HepG2 (cell line): ENCODE data around the gene ZIC3. TPM values are rescaled to one million over a fixed set of nuclear protein-coding genes. Genes with fewer than 3 reads are reported as not detected.

Source experiments
- ATAC-seq: fragments of 200-7000 bp; cut with Tn5 transposase; 3 replicates; pipeline ENCODE4 v1.9.1; 2020; ENCODE audit warnings: mild to moderate bottlenecking, moderate library complexity
- BruUV-seq: library from RNA; stranded (reverse); fragments of 400-500 nt; replicated peaks from 2 replicates; lab custom pipeline; 2021; lab: Mats Ljungman, UMichigan
- CTCF ChIA-PET: fragments of 300-600 bp; formaldehyde crosslinking; extraction: SDS; loops from one replicate; lab custom pipeline; 2021; ENCODE audit warnings: low total read pairs, inconsistent platforms, low intra/inter-chr PET ratio; lab: Yijun Ruan, JAX
- POLR2A ChIA-PET: fragments of 350-600 bp; sonication (Branson Sonifier 250); formaldehyde crosslinking; loops from one replicate; lab custom pipeline; 2020; ENCODE audit warnings: antibody characterized with exemption, inconsistent platforms; lab: Yijun Ruan, JAX
- DNase-seq: peaks from one replicate; pipeline ENCODE4 v3.0.0-alpha.2; 2015; ENCODE audit warnings: low spot score
- FAIRE-seq: peaks from 3 replicates; lab custom pipeline; 2011; peaks lifted over from hg19 to GRCh38; lab: Jason Lieb, UNC
- H2AFZ ChIP-seq: one replicate; pipeline ENCODE4 v1.6.1; 2011; ENCODE audit warnings: low read length, inconsistent platforms
- H3K27ac ChIP-seq: fragments of 300-600 bp; 3 replicates; pipeline ENCODE4 v1.8.0; 2011; ENCODE audit warnings: mixed run types, mild to moderate bottlenecking, mixed read lengths, low read length, inconsistent platforms; ENCODE audit not compliant: insufficient read depth; ENCODE audit errors: extremely low read length
- H3K27me3 ChIP-seq, 2 experiments: fragments of 200-600 bp in 1 of 2; 2 replicates in 1 of 2; 3 replicates in 1 of 2; pipeline versions ENCODE4 v1.6.0 to v1.8.0; 2011; ENCODE audit warnings: low read length in 2 of 2, mild to moderate bottlenecking in 2 of 2, moderate library complexity in 2 of 2, inconsistent platforms in 1 of 2; ENCODE audit not compliant: insufficient read depth in 2 of 2, control insufficient read depth in 1 of 2
- H3K36me3 ChIP-seq, 2 experiments: fragments of 200-600 bp in 1 of 2; replicated peaks in 1 of 2; 2 replicates in 1 of 2; 3 replicates in 1 of 2; pipeline versions ENCODE4 v1.5.1 to v1.8.0; 2011; ENCODE audit warnings: low read length in 2 of 2, inconsistent platforms in 1 of 2; ENCODE audit not compliant: insufficient read depth in 2 of 2, control insufficient read depth in 1 of 2
- H3K4me1 ChIP-seq: 2 replicates; pipeline ENCODE4 v1.5.1; 2012; ENCODE audit warnings: low read length, inconsistent platforms; ENCODE audit not compliant: insufficient read depth
- H3K4me2 ChIP-seq: 2 replicates; pipeline ENCODE4 v1.6.0; 2011; ENCODE audit warnings: low read depth, low read length, inconsistent platforms
- H3K4me3 ChIP-seq, 3 experiments: fragments of 200-600 bp in 1 of 3; sonication (generic), shearing (Covaris generic) in 1 of 3; replicated peaks in 1 of 3; 2 replicates each; pipeline ENCODE4 v1.5.1; 2011 to 2016; ENCODE audit warnings: low read length in 3 of 3, inconsistent platforms in 2 of 3, low read depth in 2 of 3, mild to moderate bottlenecking in 2 of 3, control low read depth in 1 of 3, mixed read lengths in 1 of 3; ENCODE audit not compliant: insufficient read depth in 1 of 3
- H3K79me2 ChIP-seq: one replicate; pipeline ENCODE4 v1.6.1; 2011; ENCODE audit warnings: low read length, inconsistent platforms; ENCODE audit not compliant: insufficient read depth
- H3K9ac ChIP-seq: 2 replicates; pipeline ENCODE4 v1.6.0; 2011; ENCODE audit warnings: mild to moderate bottlenecking, low read depth, low read length, inconsistent platforms; ENCODE audit not compliant: insufficient read depth
- H3K9me3 ChIP-seq: 2 replicates; pipeline ENCODE4 v1.5.1; 2012; ENCODE audit warnings: mild to moderate bottlenecking, low read length
- H4K20me1 ChIP-seq: 2 replicates; pipeline ENCODE4 v1.6.0; 2011; ENCODE audit warnings: inconsistent platforms, mild to moderate bottlenecking, low read length, moderate library complexity; ENCODE audit not compliant: insufficient read depth
- ATF7-NPFF ChIP-seq: sonication (generic); formaldehyde crosslinking; IDR thresholded peaks from 2 replicates; pipeline ENCODE4 v1.8.1; 2023; ENCODE audit warnings: mild to moderate bottlenecking, low read depth, missing genetic modification reagents, moderate library complexity
- HOXA9 ChIP-seq: sonication (generic); formaldehyde crosslinking; IDR thresholded peaks from 2 replicates; pipeline ENCODE4 v1.8.1; 2022; ENCODE audit warnings: missing genetic modification reagents, mild to moderate bottlenecking, moderate library complexity, borderline replicate concordance
- PCBP1 ChIP-seq: fragments of 200-400 bp; formaldehyde crosslinking; IDR thresholded peaks from 2 replicates; pipeline ENCODE4 v1.6.1; 2017; ENCODE audit warnings: mild to moderate bottlenecking, low read depth, low read length, borderline replicate concordance
- TAF1 ChIP-seq: sonication (generic); formaldehyde crosslinking; IDR thresholded peaks from 2 replicates; pipeline ENCODE4 v1.4.0; 2020; ENCODE audit warnings: missing genetic modification reagents
- ZNF558 ChIP-seq: sonication (generic); formaldehyde crosslinking; IDR thresholded peaks from 2 replicates; pipeline ENCODE4 v1.9.0; 2022; ENCODE audit warnings: mild to moderate bottlenecking, missing genetic modification reagents, borderline replicate concordance
- WGBS: methylation state at CpG from one replicate; pipeline ENCODE4 v1.1.6; 2017; ENCODE audit warnings: low lambda C conversion rate; 5-methylcytosine and 5-hydroxymethylcytosine counted together
- in situ Hi-C: cut with HindIII; loops from 2 replicates; pipeline ENCODE4 v1.10.0; 2017; ENCODE audit warnings: low pct_unique_long_range_greater_than_20kb; ENCODE audit not compliant: extremely low pct_ligation_motif_present
- intact Hi-C: fragments of 100-400 bp; cut with micrococcal nuclease; formaldehyde crosslinking; loops from one replicate; pipeline ENCODE4 v1.10.0; 2022; ENCODE audit not compliant: unreplicated experiment
- polyA plus RNA-seq, 8 experiments: library from polyadenylated mRNA; depleted of rRNA in 3 of 8; stranded (reverse) in 7 of 8; unstranded in 1 of 8; fragments of >200 nt; fragmentation: Illumina TruSeq in 4 of 8; extraction: Trizol in 4 of 8; gene quantifications; 2 replicates each; pipeline versions ENCODE4 v1.2.1 to v1.2.3, GENCODE V29; 2011 to 2016; ENCODE audit warnings: low read depth in 4 of 8, missing spikeins in 1 of 8, mixed read lengths in 1 of 8; ENCODE audit not compliant: insufficient read depth in 1 of 8
- total RNA-seq, 5 experiments: library from RNA; depleted of rRNA; stranded (reverse); fragments of >200 nt; fragmentation: Illumina TruSeq; extraction: Trizol; gene quantifications; 2 replicates each; pipeline ENCODE4 v1.2.3, GENCODE V29; 2016; ENCODE audit warnings: low read depth in 1 of 5
- TF ChIP-seq, protein P1 (sequence below): sonication (generic); formaldehyde crosslinking; IDR thresholded peaks from 2 replicates; pipeline ENCODE4 v1.4.0; 2020; ENCODE audit warnings: missing genetic modification reagents
- TF ChIP-seq, protein P2 (sequence below): sonication (generic); IDR thresholded peaks from 2 replicates; pipeline ENCODE4 v1.6.1; 2016; ENCODE audit warnings: low read depth, borderline replicate concordance
- TF ChIP-seq, protein P3 (sequence below): sonication (generic); formaldehyde crosslinking; IDR thresholded peaks from 2 replicates; pipeline ENCODE4 v1.8.0; 2023; ENCODE audit warnings: mild to moderate bottlenecking, missing genetic modification reagents
- TF ChIP-seq, protein P4 (sequence below): sonication (generic); formaldehyde crosslinking; IDR thresholded peaks from one replicate; pipeline ENCODE4 v1.5.1; 2020; ENCODE audit warnings: mild to moderate bottlenecking, missing genetic modification reagents; ENCODE audit errors: not compliant biosample characterization

The ZIC3 gene
- total and polyA plus RNA-seq, 2 of the 13 experiments (the other 11 are each of a cell fraction or from before 2014, with no cell fraction given): not detected

DNA sequence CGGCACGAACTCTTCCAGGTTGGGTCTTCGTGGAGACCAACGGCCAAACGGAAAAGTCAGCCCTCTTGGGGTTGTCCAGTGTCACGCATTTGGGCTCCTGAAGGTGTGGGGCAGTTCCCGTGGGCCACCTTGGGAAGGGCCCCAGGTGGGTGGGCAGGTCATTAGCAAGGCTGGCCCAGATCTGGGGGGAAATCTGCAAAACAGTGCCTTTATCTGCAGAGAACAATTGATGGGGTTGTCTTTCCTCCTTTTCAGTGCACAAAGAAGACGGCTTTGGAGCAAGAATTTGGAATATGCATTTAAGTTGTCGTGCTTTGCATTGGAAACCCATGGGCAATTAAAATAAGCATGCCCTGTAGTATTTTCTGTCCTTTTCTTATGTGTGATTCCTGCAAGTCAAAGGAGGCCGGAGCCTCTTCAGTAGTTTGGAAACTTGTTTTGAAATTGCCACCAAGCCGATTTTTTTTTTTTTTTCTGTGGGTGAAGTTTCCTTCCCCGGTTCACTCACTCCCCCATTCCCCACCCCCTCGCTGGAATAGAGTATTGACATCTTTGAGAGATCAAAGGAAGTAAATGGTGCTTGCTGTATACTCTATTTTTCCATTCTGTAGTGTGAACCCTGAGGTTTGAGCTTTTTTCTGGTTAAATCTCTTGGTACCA lies 9.8 kb downstream of the ZIC3 start (continued):
- TF ChIP-seq, protein P1, sequence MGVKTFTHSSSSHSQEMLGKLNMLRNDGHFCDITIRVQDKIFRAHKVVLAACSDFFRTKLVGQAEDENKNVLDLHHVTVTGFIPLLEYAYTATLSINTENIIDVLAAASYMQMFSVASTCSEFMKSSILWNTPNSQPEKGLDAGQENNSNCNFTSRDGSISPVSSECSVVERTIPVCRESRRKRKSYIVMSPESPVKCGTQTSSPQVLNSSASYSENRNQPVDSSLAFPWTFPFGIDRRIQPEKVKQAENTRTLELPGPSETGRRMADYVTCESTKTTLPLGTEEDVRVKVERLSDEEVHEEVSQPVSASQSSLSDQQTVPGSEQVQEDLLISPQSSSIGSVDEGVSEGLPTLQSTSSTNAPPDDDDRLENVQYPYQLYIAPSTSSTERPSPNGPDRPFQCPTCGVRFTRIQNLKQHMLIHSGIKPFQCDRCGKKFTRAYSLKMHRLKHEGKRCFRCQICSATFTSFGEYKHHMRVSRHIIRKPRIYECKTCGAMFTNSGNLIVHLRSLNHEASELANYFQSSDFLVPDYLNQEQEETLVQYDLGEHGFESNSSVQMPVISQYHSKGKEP (CRISPR knock-in tag): no peak
- TF ChIP-seq TAF1 (CRISPR knock-in tag) (no peak), HOXA9 (CRISPR knock-in tag) (no peak)

DNA sequence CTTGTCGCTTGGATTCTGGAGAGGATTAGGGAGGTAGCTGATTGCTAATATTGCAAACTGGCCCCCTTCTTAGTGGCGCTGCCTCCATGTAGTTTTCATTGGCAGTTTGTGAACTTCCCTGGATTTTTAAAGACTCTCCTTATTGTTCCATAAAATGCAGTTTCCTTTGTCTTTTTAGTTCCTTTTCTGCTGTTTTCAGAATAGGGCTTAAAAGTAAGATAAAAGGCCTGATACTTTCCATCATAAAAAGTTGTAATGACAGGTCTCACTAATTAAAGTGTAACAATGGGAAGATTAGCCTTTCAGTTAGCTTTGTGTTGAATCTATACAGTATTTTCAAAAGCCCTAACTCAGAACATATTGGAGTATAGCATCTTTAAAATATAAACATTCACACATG lies 21.2 kb downstream of the ZIC3 start:
- no peaks in the 10 kb centered on the region for H3K36me3 ChIP-seq
- H3K4me2 ChIP-seq: no peak overlapping the region
- FAIRE-seq (no peak), ATAC-seq (no peak), DNase-seq (no peak)
- H3K4me1 ChIP-seq: no peaks in the 10 kb centered on the region
- no peak overlapping the region for H2AFZ ChIP-seq
- no peak overlapping the region for H3K4me3 ChIP-seq
- WGBS: 0% methylated on average over 2 of the region's 2 CpGs
- no peaks in the 10 kb centered on the region for H3K9me3 ChIP-seq
- in situ Hi-C loops (no loop called here), intact Hi-C loops (no loop called here)
- H3K9ac ChIP-seq: no peak overlapping the region
- ChIA-PET CTCF (no interaction called here), POLR2A (no interaction called here)
- no peaks in the 10 kb centered on the region for H3K79me2 ChIP-seq
- H3K27ac ChIP-seq: no peak overlapping the region
- no TSS peak for BruUV-seq
- no peaks in the 10 kb centered on the region for H4K20me1 ChIP-seq
- no peaks in the 10 kb centered on the region for H3K27me3 ChIP-seq
- TF ChIP-seq, protein P2, sequence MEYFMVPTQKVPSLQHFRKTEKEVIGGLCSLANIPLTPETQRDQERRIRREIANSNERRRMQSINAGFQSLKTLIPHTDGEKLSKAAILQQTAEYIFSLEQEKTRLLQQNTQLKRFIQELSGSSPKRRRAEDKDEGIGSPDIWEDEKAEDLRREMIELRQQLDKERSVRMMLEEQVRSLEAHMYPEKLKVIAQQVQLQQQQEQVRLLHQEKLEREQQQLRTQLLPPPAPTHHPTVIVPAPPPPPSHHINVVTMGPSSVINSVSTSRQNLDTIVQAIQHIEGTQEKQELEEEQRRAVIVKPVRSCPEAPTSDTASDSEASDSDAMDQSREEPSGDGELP: no peak
- TF ChIP-seq, protein P3, sequence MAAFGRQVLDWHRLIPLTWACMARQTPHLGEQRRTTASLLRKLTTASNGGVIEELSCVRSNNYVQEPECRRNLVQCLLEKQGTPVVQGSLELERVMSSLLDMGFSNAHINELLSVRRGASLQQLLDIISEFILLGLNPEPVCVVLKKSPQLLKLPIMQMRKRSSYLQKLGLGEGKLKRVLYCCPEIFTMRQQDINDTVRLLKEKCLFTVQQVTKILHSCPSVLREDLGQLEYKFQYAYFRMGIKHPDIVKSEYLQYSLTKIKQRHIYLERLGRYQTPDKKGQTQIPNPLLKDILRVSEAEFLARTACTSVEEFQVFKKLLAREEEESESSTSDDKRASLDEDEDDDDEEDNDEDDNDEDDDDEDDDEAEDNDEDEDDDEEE: no peak
- TF ChIP-seq, protein P4, sequence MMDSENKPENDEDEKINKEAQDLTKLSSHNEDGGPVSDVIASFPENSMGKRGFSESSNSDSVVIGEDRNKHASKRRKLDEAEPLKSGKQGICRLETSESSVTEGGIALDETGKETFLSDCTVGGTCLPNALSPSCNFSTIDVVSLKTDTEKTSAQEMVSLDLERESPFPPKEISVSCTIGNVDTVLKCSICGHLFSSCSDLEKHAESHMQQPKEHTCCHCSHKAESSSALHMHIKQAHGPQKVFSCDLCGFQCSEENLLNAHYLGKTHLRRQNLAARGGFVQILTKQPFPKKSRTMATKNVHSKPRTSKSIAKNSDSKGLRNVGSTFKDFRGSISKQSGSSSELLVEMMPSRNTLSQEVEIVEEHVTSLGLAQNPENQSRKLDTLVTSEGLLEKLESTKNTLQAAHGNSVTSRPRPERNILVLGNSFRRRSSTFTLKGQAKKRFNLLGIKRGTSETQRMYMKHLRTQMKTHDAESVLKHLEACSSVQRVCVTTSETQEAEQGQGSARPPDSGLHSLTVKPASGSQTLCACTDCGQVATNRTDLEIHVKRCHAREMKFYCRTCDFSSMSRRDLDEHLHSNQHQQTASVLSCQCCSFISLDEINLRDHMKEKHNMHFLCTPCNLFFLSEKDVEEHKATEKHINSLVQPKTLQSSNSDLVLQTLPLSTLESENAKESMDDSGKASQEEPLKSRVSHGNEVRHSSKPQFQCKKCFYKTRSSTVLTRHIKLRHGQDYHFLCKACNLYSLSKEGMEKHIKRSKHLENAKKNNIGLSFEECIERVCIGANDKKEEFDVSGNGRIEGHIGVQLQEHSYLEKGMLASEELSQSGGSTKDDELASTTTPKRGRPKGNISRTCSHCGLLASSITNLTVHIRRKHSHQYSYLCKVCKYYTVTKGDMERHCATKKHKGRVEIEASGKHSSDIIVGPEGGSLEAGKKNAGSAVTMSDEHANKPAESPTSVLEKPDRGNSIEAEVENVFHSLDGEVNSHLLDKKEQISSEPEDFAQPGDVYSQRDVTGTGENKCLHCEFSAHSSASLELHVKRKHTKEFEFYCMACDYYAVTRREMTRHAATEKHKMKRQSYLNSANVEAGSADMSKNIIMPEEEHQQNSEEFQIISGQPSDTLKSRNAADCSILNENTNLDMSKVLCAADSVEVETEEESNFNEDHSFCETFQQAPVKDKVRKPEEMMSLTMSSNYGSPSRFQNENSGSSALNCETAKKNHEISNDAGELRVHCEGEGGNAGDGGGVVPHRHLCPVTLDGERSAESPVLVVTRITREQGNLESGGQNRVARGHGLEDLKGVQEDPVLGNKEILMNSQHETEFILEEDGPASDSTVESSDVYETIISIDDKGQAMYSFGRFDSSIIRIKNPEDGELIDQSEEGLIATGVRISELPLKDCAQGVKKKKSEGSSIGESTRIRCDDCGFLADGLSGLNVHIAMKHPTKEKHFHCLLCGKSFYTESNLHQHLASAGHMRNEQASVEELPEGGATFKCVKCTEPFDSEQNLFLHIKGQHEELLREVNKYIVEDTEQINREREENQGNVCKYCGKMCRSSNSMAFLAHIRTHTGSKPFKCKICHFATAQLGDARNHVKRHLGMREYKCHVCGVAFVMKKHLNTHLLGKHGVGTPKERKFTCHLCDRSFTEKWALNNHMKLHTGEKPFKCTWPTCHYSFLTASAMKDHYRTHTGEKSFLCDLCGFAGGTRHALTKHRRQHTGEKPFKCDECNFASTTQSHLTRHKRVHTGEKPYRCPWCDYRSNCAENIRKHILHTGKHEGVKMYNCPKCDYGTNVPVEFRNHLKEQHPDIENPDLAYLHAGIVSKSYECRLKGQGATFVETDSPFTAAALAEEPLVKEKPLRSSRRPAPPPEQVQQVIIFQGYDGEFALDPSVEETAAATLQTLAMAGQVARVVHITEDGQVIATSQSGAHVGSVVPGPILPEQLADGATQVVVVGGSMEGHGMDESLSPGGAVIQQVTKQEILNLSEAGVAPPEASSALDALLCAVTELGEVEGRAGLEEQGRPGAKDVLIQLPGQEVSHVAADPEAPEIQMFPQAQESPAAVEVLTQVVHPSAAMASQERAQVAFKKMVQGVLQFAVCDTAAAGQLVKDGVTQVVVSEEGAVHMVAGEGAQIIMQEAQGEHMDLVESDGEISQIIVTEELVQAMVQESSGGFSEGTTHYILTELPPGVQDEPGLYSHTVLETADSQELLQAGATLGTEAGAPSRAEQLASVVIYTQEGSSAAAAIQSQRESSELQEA (CRISPR knock-in tag): no peak
- no peak for TF ChIP-seq PCBP1
- no peak for TF ChIP-seq ZNF558
- TF ChIP-seq ATF7-NPFF (CRISPR knock-in tag): no peak
